Endodermal cell (in vitro differentiated cells): ENCODE results near the gene FBLN5. TPM values are rescaled to one million over a fixed set of nuclear protein-coding genes. Genes with fewer than 3 reads are reported as not detected.

Experiments
- DNase-seq: peaks from one replicate; pipeline ENCODE4 v3.0.0-alpha.2; 2017
- H3K27ac ChIP-seq: 2 replicates; pipeline ENCODE4 v1.5.1; 2013; ENCODE audit warnings: mild to moderate bottlenecking, low read depth, low read length, moderate library complexity
- H3K27me3 ChIP-seq: 2 replicates; pipeline ENCODE4 v1.6.1; 2013; ENCODE audit warnings: mild to moderate bottlenecking, low read length, moderate library complexity; ENCODE audit not compliant: insufficient read depth, control insufficient read depth, poor library complexity, severe bottlenecking
- H3K36me3 ChIP-seq: 2 replicates; pipeline ENCODE4 v1.7.0; 2013; ENCODE audit warnings: mild to moderate bottlenecking, low read length, moderate library complexity; ENCODE audit not compliant: control insufficient read depth, insufficient read depth
- H3K4me1 ChIP-seq: one replicate; pipeline ENCODE4 v1.7.0; 2013; ENCODE audit warnings: low read length; ENCODE audit not compliant: control insufficient read depth, insufficient read depth
- H3K4me3 ChIP-seq: 2 replicates; pipeline ENCODE4 v1.5.1; 2013; ENCODE audit warnings: mild to moderate bottlenecking, low read length, moderate library complexity
- H3K9ac ChIP-seq: 2 replicates; pipeline ENCODE4 v1.6.1; 2013; ENCODE audit warnings: mild to moderate bottlenecking, low read length, moderate library complexity; ENCODE audit not compliant: poor library complexity, severe bottlenecking; ENCODE audit errors: extremely low read depth
- H3K9me3 ChIP-seq: 2 replicates; pipeline ENCODE4 v1.6.1; 2013; ENCODE audit warnings: mild to moderate bottlenecking, low read length, moderate library complexity; ENCODE audit not compliant: control insufficient read depth
- H3K27ac Mint-ChIP-seq: 2 replicates; pipeline ENCODE4 v1.8.0; 2020; ENCODE audit warnings: mixed read lengths
- H3K27me3 Mint-ChIP-seq: 2 replicates; pipeline ENCODE4 v1.8.0; 2021; ENCODE audit warnings: mild to moderate bottlenecking, mixed read lengths; ENCODE audit not compliant: insufficient read depth
- H3K36me3 Mint-ChIP-seq: 2 replicates; pipeline ENCODE4 v1.8.0; 2020; ENCODE audit warnings: low read depth, mixed read lengths
- H3K4me1 Mint-ChIP-seq: 2 replicates; pipeline ENCODE4 v1.8.0; 2020; ENCODE audit warnings: mixed read lengths
- H3K4me3 Mint-ChIP-seq: 2 replicates; pipeline ENCODE4 v1.8.0; 2020; ENCODE audit warnings: mild to moderate bottlenecking, moderate library complexity, mixed read lengths
- H3K9me3 Mint-ChIP-seq: 2 replicates; pipeline ENCODE4 v1.8.0; 2020; ENCODE audit warnings: mild to moderate bottlenecking, mixed read lengths
- WGBS, 2 experiments: methylation state at CpG; one replicate each; pipeline versions ENCODE4 v1.1.5 to v1.1.7; 2013; ENCODE audit warnings: missing lambda C conversion rate in 2 of 2, mixed read lengths in 1 of 2; ENCODE audit not compliant: insufficient coverage in 1 of 2, insufficient read length in 1 of 2; 5-methylcytosine and 5-hydroxymethylcytosine counted together
- total RNA-seq, 2 donors: library from RNA; stranded (reverse); fragmentation: NEBNext Ultra II Directional in 1 of 2; extraction: Animal tissue kit (Norgen Biotek cat#: 25700) in 1 of 2; gene quantifications; 2 replicates in 1 of 2; 3 replicates in 1 of 2; pipeline ENCODE4 v1.2.1, GENCODE V29; 2021
- TF ChIP-seq, protein P1 (sequence below): fragments of 200-600 bp; sonication (generic); conservative IDR thresholded peaks from 2 replicates; pipeline ENCODE4 v1.5.0; 2021; ENCODE audit warnings: antibody characterized with exemption, mild to moderate bottlenecking

Gene FBLN5
- total RNA-seq, 2 donors from 2014 or later = 4.0 to 4.8 TPM

DNA sequence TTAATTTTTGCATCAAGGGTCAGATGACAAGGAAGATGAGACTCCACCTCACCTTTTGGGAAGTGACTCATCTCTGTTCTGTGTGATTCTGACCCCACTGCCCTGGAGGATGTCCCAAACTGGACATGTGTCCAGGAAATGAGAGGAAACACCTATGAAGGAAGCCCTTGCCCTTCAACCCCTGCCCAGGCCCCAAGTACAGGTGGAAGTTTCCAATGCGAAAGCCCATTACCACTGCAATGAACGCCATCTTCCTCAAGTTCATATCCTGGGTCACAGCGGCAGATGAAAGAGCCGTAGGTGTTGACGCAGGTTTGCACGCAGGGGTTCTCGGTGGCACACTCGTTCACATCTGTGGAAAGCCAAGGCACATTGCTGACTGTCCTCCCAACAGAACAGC lies 60.5 kb downstream of the FBLN5 start:
- Mint-ChIP-seq H3K4me1 (peaks cover 6% of the 10 kb centered on the region), H3K36me3 (no peaks in the 10 kb centered on the region), H3K27me3 (peaks cover 4% of the 10 kb centered on the region), H3K9me3 (no peaks in the 10 kb centered on the region), H3K27ac (no peak overlapping the region), H3K4me3 (no peak overlapping the region)
- H3K9me3 ChIP-seq = no peaks in the 10 kb centered on the region
- no peak for DNase-seq
- 83 to 92% methylated on average over 3 to 8 of the region's 8 CpGs for WGBS, 2 experiments
- no peaks in the 10 kb centered on the region for H3K4me1 ChIP-seq
- H3K27me3 ChIP-seq = no peaks in the 10 kb centered on the region
- no peak overlapping the region for H3K27ac ChIP-seq
- no peaks in the 10 kb centered on the region for H3K36me3 ChIP-seq
- TF ChIP-seq, protein P1, sequence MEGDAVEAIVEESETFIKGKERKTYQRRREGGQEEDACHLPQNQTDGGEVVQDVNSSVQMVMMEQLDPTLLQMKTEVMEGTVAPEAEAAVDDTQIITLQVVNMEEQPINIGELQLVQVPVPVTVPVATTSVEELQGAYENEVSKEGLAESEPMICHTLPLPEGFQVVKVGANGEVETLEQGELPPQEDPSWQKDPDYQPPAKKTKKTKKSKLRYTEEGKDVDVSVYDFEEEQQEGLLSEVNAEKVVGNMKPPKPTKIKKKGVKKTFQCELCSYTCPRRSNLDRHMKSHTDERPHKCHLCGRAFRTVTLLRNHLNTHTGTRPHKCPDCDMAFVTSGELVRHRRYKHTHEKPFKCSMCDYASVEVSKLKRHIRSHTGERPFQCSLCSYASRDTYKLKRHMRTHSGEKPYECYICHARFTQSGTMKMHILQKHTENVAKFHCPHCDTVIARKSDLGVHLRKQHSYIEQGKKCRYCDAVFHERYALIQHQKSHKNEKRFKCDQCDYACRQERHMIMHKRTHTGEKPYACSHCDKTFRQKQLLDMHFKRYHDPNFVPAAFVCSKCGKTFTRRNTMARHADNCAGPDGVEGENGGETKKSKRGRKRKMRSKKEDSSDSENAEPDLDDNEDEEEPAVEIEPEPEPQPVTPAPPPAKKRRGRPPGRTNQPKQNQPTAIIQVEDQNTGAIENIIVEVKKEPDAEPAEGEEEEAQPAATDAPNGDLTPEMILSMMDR = no peak
- H3K9ac ChIP-seq = no peak overlapping the region
- H3K4me3 ChIP-seq = no peak overlapping the region

DNA sequence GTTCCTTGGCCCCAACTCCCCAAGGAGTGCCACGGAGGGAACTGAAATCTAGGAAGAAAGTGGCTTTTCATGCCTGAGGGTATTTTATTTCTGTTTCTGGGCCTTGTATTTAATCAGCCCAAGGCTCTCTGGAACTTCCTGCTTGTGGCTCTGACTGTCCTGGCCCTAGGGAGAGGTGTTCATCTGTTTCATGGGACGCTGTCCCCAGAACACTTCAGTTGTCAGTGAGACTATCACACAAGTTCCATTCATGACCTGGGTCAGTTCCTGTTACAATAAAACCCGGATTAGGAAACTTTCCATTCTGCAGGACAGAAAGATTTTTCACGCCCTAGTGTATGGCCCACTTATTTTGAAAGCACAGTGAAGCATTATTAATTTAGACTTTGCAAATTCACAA lies 61.7 kb downstream of the FBLN5 start:
- Histone ChIP-seq H3K27me3 (no peaks in the 10 kb centered on the region), H3K4me1 (no peaks in the 10 kb centered on the region), H3K36me3 (no peaks in the 10 kb centered on the region), H3K9me3 (no peaks in the 10 kb centered on the region), H3K27ac (no peak overlapping the region), H3K4me3 (no peak overlapping the region), H3K9ac (no peak overlapping the region)
- H3K36me3 Mint-ChIP-seq = no peaks in the 10 kb centered on the region
- peaks cover 4% of the 10 kb centered on the region for H3K27me3 Mint-ChIP-seq
- DNase-seq = no peak
- TF ChIP-seq, protein P1 = no peak
- 92 to 94% methylated on average over 3 to 4 of the region's 4 CpGs for WGBS, 2 experiments
- no peaks in the 10 kb centered on the region for H3K9me3 Mint-ChIP-seq
- no peak overlapping the region for H3K4me3 Mint-ChIP-seq
- H3K27ac Mint-ChIP-seq = no peak overlapping the region
- peaks cover 10% of the 10 kb centered on the region for H3K4me1 Mint-ChIP-seq

GRCh38 chr14:91885113-91885712 lies 62.3 kb downstream of the FBLN5 start:
- TF ChIP-seq, protein P1 = no peak
- no peak overlapping the region for H3K27ac ChIP-seq
- Mint-ChIP-seq H3K4me3 (no peak overlapping the region), H3K4me1 (peaks cover 7% of the 10 kb centered on the region), H3K27ac (no peak overlapping the region), H3K27me3 (peaks cover 4% of the 10 kb centered on the region), H3K9me3 (no peaks in the 10 kb centered on the region), H3K36me3 (no peaks in the 10 kb centered on the region)
- no peaks in the 10 kb centered on the region for H3K27me3 ChIP-seq
- DNase-seq = no peak
- H3K4me3 ChIP-seq = no peak overlapping the region
- H3K9ac ChIP-seq = no peak overlapping the region
- H3K9me3 ChIP-seq = no peaks in the 10 kb centered on the region
- H3K4me1 ChIP-seq = no peaks in the 10 kb centered on the region
- no peaks in the 10 kb centered on the region for H3K36me3 ChIP-seq
- 81 to 100% methylated on average over 1 to 4 of the region's 4 CpGs for WGBS, 2 experiments
